ENCODE results near the gene PDCD11.

- no peak for TF ChIP-seq CTCF (IDR thresholded peaks at IDR 0.05 in 2 of 3, conservative IDR thresholded peaks at IDR 0.05 in 1 of 3; ENCODE audit: borderline replicate concordance in 1 of 3, insufficient read depth in 1 of 3, low read depth in 2 of 3, low read length in 2 of 3)
- no peak for TF ChIP-seq POLR2A (IDR thresholded peaks at IDR 0.05; ENCODE audit: borderline replicate concordance, extremely low read depth, insufficient read depth, insufficient read length)
- TF ChIP-seq RAD21 (IDR thresholded peaks at IDR 0.05; ENCODE audit: low read depth) = no peak
- TF ChIP-seq SIN3A (IDR thresholded peaks at IDR 0.05; ENCODE audit: low read depth) = no peak
Measured at GRCh38 chr10:103469201-103469600, 72.8 kb downstream of the PDCD11 start.
